SH-SY5Y (cell line): ENCODE data around the gene SLK.

Experiments
- GATA2 ChIP-seq: IDR thresholded peaks from 2 replicates; pipeline ENCODE4 v1.6.1; 2011; ENCODE audit warnings: mild to moderate bottlenecking, low read depth, low read length
- GATA3 ChIP-seq: IDR thresholded peaks from 2 replicates; pipeline ENCODE4 v1.6.1; 2011; ENCODE audit warnings: low read depth, mild to moderate bottlenecking, low read length, moderate library complexity

GRCh38 chr10:104074505-104074904 lies 107.6 kb downstream of the SLK start:
- TF ChIP-seq GATA3 (no peak), GATA2 (no peak)
